ENCODE data around the gene JARID2. TPM values are rescaled to one million over a fixed set of nuclear protein-coding genes. Genes with fewer than 3 reads are reported as not detected.

JARID2 gene
- polyA plus RNA-seq, 1 donor from 2014 or later = 25.5 TPM

DNA sequence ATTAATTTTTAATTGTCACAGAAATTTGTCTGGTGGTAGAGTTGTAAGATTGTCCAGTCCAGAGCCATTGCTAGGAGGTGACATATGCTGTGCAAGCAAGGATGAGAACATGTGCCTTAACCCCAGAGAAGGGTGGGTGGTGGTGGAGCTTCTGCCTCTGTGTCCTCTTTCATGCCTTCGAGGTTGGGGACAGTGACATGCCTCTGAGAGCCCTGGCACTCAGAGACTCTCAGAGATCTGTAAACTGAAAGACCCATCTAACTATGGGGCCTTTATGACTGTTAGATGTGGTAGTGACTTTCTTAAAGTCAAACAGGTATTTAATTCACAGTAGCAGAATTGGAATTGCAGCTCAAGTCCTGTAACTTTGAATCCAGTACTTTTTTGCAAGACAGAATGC, 132.4 kb downstream of the JARID2 start:
- TF ChIP-seq EP300 (conservative IDR thresholded peaks at IDR 0.05; ENCODE audit: poor library complexity, severe bottlenecking) (no peak), MXI1 (conservative IDR thresholded peaks at IDR 0.05; ENCODE audit: poor library complexity, severe bottlenecking) (no peak), POLR2AphosphoS5 (IDR thresholded peaks at IDR 0.05) (no peak), RAD21 (conservative IDR thresholded peaks at IDR 0.05) (no peak), SMC3 (conservative IDR thresholded peaks at IDR 0.05; ENCODE audit: poor library complexity) (no peak), EZH2 (IDR thresholded peaks at IDR 0.05; ENCODE audit: borderline replicate concordance, insufficient read depth, low read length, poor library complexity, severe bottlenecking) (no peak), TAF1 (IDR thresholded peaks at IDR 0.05; ENCODE audit: low read depth) (no peak)
- TF ChIP-seq, protein P1, sequence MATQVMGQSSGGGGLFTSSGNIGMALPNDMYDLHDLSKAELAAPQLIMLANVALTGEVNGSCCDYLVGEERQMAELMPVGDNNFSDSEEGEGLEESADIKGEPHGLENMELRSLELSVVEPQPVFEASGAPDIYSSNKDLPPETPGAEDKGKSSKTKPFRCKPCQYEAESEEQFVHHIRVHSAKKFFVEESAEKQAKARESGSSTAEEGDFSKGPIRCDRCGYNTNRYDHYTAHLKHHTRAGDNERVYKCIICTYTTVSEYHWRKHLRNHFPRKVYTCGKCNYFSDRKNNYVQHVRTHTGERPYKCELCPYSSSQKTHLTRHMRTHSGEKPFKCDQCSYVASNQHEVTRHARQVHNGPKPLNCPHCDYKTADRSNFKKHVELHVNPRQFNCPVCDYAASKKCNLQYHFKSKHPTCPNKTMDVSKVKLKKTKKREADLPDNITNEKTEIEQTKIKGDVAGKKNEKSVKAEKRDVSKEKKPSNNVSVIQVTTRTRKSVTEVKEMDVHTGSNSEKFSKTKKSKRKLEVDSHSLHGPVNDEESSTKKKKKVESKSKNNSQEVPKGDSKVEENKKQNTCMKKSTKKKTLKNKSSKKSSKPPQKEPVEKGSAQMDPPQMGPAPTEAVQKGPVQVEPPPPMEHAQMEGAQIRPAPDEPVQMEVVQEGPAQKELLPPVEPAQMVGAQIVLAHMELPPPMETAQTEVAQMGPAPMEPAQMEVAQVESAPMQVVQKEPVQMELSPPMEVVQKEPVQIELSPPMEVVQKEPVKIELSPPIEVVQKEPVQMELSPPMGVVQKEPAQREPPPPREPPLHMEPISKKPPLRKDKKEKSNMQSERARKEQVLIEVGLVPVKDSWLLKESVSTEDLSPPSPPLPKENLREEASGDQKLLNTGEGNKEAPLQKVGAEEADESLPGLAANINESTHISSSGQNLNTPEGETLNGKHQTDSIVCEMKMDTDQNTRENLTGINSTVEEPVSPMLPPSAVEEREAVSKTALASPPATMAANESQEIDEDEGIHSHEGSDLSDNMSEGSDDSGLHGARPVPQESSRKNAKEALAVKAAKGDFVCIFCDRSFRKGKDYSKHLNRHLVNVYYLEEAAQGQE (IDR thresholded peaks at IDR 0.05; ENCODE audit: borderline replicate concordance) = no peak
- TF ChIP-seq, protein P2, sequence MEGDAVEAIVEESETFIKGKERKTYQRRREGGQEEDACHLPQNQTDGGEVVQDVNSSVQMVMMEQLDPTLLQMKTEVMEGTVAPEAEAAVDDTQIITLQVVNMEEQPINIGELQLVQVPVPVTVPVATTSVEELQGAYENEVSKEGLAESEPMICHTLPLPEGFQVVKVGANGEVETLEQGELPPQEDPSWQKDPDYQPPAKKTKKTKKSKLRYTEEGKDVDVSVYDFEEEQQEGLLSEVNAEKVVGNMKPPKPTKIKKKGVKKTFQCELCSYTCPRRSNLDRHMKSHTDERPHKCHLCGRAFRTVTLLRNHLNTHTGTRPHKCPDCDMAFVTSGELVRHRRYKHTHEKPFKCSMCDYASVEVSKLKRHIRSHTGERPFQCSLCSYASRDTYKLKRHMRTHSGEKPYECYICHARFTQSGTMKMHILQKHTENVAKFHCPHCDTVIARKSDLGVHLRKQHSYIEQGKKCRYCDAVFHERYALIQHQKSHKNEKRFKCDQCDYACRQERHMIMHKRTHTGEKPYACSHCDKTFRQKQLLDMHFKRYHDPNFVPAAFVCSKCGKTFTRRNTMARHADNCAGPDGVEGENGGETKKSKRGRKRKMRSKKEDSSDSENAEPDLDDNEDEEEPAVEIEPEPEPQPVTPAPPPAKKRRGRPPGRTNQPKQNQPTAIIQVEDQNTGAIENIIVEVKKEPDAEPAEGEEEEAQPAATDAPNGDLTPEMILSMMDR (IDR thresholded peaks at IDR 0.05; ENCODE audit: poor library complexity, severe bottlenecking) = no peak
- Histone ChIP-seq H3K9me2 (ENCODE audit: insufficient read depth, low read length) (no peaks in the 10 kb centered on the region), H2AFZ (ENCODE audit: low read depth, low read length) (no peak overlapping the region), H4K20me1 (ENCODE audit: insufficient read depth) (no peaks in the 10 kb centered on the region), H3K9ac (ENCODE audit: low read length) (no peak overlapping the region), H3K4me2 (ENCODE audit: low read length) (no peak overlapping the region), H3F3A (ENCODE audit: insufficient read depth, low read length, poor library complexity, severe bottlenecking) (no peaks in the 10 kb centered on the region), H3K27ac (ENCODE audit: low read length) (no peak overlapping the region), H3K36me3 (ENCODE audit: insufficient read depth, low read length) (no peaks in the 10 kb centered on the region), H3K9me3 (ENCODE audit: low read length) (no peaks in the 10 kb centered on the region), H3K4me3 (ENCODE audit: low read length) (no peak overlapping the region), H3K79me2 (replicated peaks; ENCODE audit: insufficient read depth, low read length) (peaks cover 56% of the 10 kb centered on the region), H3K27me3 (ENCODE audit: insufficient read depth, low read depth, low read length) (no peaks in the 10 kb centered on the region)

DNA sequence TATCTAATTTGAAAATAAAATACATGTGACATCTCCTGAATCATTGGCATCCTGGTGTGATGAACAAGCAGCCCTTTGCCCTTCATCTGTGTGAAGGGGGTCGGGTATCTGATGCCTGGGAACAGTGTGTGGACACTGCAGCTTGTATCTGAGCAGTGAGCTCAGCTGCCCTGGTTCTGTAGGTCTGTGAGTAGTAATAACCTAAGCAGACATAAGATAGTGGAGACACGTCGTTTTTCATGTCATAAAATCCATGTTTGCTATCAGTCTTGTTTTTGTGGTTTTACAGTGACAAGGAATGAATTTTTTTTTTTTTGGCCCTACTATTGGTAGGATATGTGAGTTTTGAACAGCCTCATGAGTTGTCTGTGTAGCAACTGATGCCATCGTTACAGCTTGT, 133.0 kb downstream of the JARID2 start:
- peaks cover 55% of the 10 kb centered on the region for H3K79me2 ChIP-seq (replicated peaks; ENCODE audit: insufficient read depth, low read length)
- no peaks in the 10 kb centered on the region for H3K36me3 ChIP-seq (ENCODE audit: insufficient read depth, low read length)
- H3K4me2 ChIP-seq (ENCODE audit: low read length) = no peak overlapping the region
- H3K9me2 ChIP-seq (ENCODE audit: insufficient read depth, low read length) = no peaks in the 10 kb centered on the region
- no peaks in the 10 kb centered on the region for H3K27me3 ChIP-seq (ENCODE audit: insufficient read depth, low read depth, low read length)
- H3K4me3 ChIP-seq (ENCODE audit: low read length) = no peak overlapping the region
- H3F3A ChIP-seq (ENCODE audit: insufficient read depth, low read length, poor library complexity, severe bottlenecking) = no peaks in the 10 kb centered on the region
- no peaks in the 10 kb centered on the region for H3K9me3 ChIP-seq (ENCODE audit: low read length)
- H4K20me1 ChIP-seq (ENCODE audit: insufficient read depth) = no peaks in the 10 kb centered on the region
- no peak overlapping the region for H3K27ac ChIP-seq (ENCODE audit: low read length)
- H2AFZ ChIP-seq (ENCODE audit: low read depth, low read length) = no peak overlapping the region
- no peak overlapping the region for H3K9ac ChIP-seq (ENCODE audit: low read length)
- no peak for TF ChIP-seq SMC3 (conservative IDR thresholded peaks at IDR 0.05; ENCODE audit: poor library complexity)
- TF ChIP-seq RAD21 (conservative IDR thresholded peaks at IDR 0.05) = no peak
- no peak for TF ChIP-seq TAF1 (IDR thresholded peaks at IDR 0.05; ENCODE audit: low read depth)
- TF ChIP-seq EZH2 (IDR thresholded peaks at IDR 0.05; ENCODE audit: borderline replicate concordance, insufficient read depth, low read length, poor library complexity, severe bottlenecking) = no peak
- TF ChIP-seq EP300 (conservative IDR thresholded peaks at IDR 0.05; ENCODE audit: poor library complexity, severe bottlenecking) = no peak
- TF ChIP-seq, protein P2 (IDR thresholded peaks at IDR 0.05; ENCODE audit: poor library complexity, severe bottlenecking) = no peak
- TF ChIP-seq POLR2AphosphoS5 (IDR thresholded peaks at IDR 0.05) = no peak
- TF ChIP-seq MXI1 (conservative IDR thresholded peaks at IDR 0.05; ENCODE audit: poor library complexity, severe bottlenecking) = no peak
- TF ChIP-seq, protein P1 (IDR thresholded peaks at IDR 0.05; ENCODE audit: borderline replicate concordance) = no peak
